SK-N-SH treated with all-trans-retinoic acid at 6 μM for 48 hours (cell line): ENCODE results near the gene DIRAS1.
"Not testable (repeated sequence)": the region's sequence is repeated elsewhere in the genome, so short reads cannot be mapped to it uniquely, and the experiment has no call there.

Experiments
- ATAC-seq: fragments of 200-7000 bp; cut with Tn5 transposase; 3 replicates; pipeline ENCODE4 v1.9.1; 2020; ENCODE audit warnings: mild to moderate bottlenecking, moderate library complexity
- ARNTL ChIP-seq: fragments of 450-650 bp; formaldehyde crosslinking; IDR thresholded peaks from 2 replicates; pipeline ENCODE4 v1.5.0; 2020; ENCODE audit warnings: low read depth, mild to moderate bottlenecking, moderate library complexity, borderline replicate concordance
- BACH2 ChIP-seq: fragments of 250-450 bp; sonication (Bioruptor Pico); IDR thresholded peaks from 2 replicates; pipeline ENCODE4 v1.9.0; 2021; ENCODE audit warnings: mild to moderate bottlenecking, borderline replicate concordance
- CREB5 ChIP-seq: fragments of 250-450 bp; sonication (Bioruptor Pico); IDR thresholded peaks from 2 replicates; pipeline ENCODE4 v1.5.1; 2020; ENCODE audit warnings: low read depth, mild to moderate bottlenecking, moderate library complexity
- CSDC2 ChIP-seq: fragments of 250-450 bp; sonication (Bioruptor Pico); IDR thresholded peaks from 2 replicates; pipeline ENCODE4 v1.5.0; 2020; ENCODE audit warnings: mild to moderate bottlenecking, moderate library complexity
- ISL1 ChIP-seq: fragments of 250-450 bp; sonication (Bioruptor Pico); IDR thresholded peaks from 2 replicates; pipeline ENCODE4 v2.1.2; 2022; ENCODE audit warnings: mild to moderate bottlenecking, moderate library complexity
- OSR1 ChIP-seq: fragments of 250-450 bp; sonication (Bioruptor Pico); IDR thresholded peaks from 2 replicates; pipeline ENCODE4 v1.8.0; 2022; ENCODE audit warnings: moderate library complexity, mild to moderate bottlenecking, inconsistent platforms
- PATZ1 ChIP-seq: fragments of 250-450 bp; sonication (Bioruptor Pico); IDR thresholded peaks from 2 replicates; pipeline ENCODE4 v1.8.0; 2020; ENCODE audit warnings: mild to moderate bottlenecking, moderate library complexity, borderline replicate concordance
- POU6F1 ChIP-seq: fragments of 250-450 bp; sonication (Bioruptor Pico); IDR thresholded peaks from 2 replicates; pipeline ENCODE4 v1.8.0; 2021; ENCODE audit warnings: low read depth, mild to moderate bottlenecking, moderate library complexity, borderline replicate concordance
- TCF4 ChIP-seq: fragments of 250-450 bp; sonication (Bioruptor Pico); IDR thresholded peaks from 2 replicates; pipeline ENCODE4 v1.8.0; 2021; ENCODE audit warnings: mild to moderate bottlenecking, moderate library complexity, borderline replicate concordance
- TOX ChIP-seq: fragments of 250-450 bp; sonication (Bioruptor Pico); IDR thresholded peaks from 2 replicates; pipeline ENCODE4 v1.8.0; 2021; ENCODE audit warnings: mild to moderate bottlenecking, moderate library complexity, borderline replicate concordance
- TSHZ2 ChIP-seq: fragments of 250-450 bp; sonication (Bioruptor Pico); IDR thresholded peaks from 2 replicates; pipeline ENCODE4 v1.5.0; 2020; ENCODE audit warnings: mild to moderate bottlenecking, moderate library complexity
- ZNF70 ChIP-seq: fragments of 450-650 bp; formaldehyde crosslinking; IDR thresholded peaks from 2 replicates; pipeline ENCODE4 v1.5.0; 2020; ENCODE audit warnings: mild to moderate bottlenecking, moderate library complexity

The DIRAS1 gene

GRCh38 chr19:2715470-2716274 lies 5.5 kb downstream of the DIRAS1 start:
- TF ChIP-seq ISL1, result no peak
- no peak for TF ChIP-seq CSDC2 (CRISPR knock-in tag)
- TF ChIP-seq, all 23 proteins: peak for 0

GRCh38 chr19:2714531-2715269 lies 6.5 kb downstream of the DIRAS1 start:
- ATAC-seq, result no peak
- no peak for TF ChIP-seq POU6F1
- no peak for TF ChIP-seq OSR1 (CRISPR knock-in tag)
- TF ChIP-seq TCF4, result no peak
- TF ChIP-seq CSDC2 (CRISPR knock-in tag), result no peak
- no peak for TF ChIP-seq PATZ1
- TF ChIP-seq ARNTL (CRISPR knock-in tag), result no peak
- no peak for TF ChIP-seq TSHZ2 (CRISPR knock-in tag)
- TF ChIP-seq BACH2 (CRISPR knock-in tag), result no peak

More at GRCh38 chr19:2715470-2716274, 5.5 kb downstream of the DIRAS1 start:
- ATAC-seq, result no peak

GRCh38 chr19:2714102-2714501 lies 7.1 kb downstream of the DIRAS1 start:
- ATAC-seq, result not testable (repeated sequence)

GRCh38 chr19:2713170-2713569 lies 8.0 kb downstream of the DIRAS1 start:
- ATAC-seq, result not testable (repeated sequence)

GRCh38 chr19:2711875-2712205 lies 9.3 kb downstream of the DIRAS1 start:
- TF ChIP-seq TOX, result no peak
- TF ChIP-seq BACH2 (CRISPR knock-in tag), result no peak
- no peak for TF ChIP-seq POU6F1
- no peak for TF ChIP-seq CREB5 (CRISPR knock-in tag)
- TF ChIP-seq TCF4, result no peak
- TF ChIP-seq PATZ1, result no peak
- no peak for TF ChIP-seq ZNF70 (CRISPR knock-in tag)
- TF ChIP-seq, all 23 proteins: peak for 0

More at GRCh38 chr19:2711875-2712205, 9.3 kb downstream of the DIRAS1 start:
- ATAC-seq, result no peak
